Measurements from ENCODE around the gene RBFA. TPM values are rescaled to one million over a fixed set of nuclear protein-coding genes. Genes with fewer than 3 reads are reported as not detected.

The RBFA gene
- total and polyA plus RNA-seq, 2 experiments from 2014 or later = 21.4 to 29.4 TPM

GRCh38 chr18:80042785-80043184 lies 8.6 kb downstream of the RBFA start:
- H3K27ac ChIP-seq = no peak overlapping the region
- H3K4me1 ChIP-seq (ENCODE audit: insufficient read depth) = no peaks in the 10 kb centered on the region
- no peak for DNase-seq (ENCODE audit: low spot score)
- H2AFZ ChIP-seq = no peak overlapping the region
- H3K36me3 ChIP-seq (replicated peaks; ENCODE audit: insufficient read depth, low read depth) = no peaks in the 10 kb centered on the region
- H3K79me2 ChIP-seq = peaks cover 2% of the 10 kb centered on the region
- H3K4me2 ChIP-seq = no peak overlapping the region
- H3K9me3 ChIP-seq (ENCODE audit: low read depth) = no peaks in the 10 kb centered on the region
- no peak overlapping the region for H3K4me3 ChIP-seq
- no peaks in the 10 kb centered on the region for H4K20me1 ChIP-seq (ENCODE audit: insufficient read depth, poor library complexity, severe bottlenecking)
- 92% methylated on average over 4 of the region's 4 CpGs for WGBS (ENCODE audit: low lambda C conversion rate, missing lambda C conversion rate)
- TF ChIP-seq EZH2phosphoT487 (IDR thresholded peaks at IDR 0.05; ENCODE audit: low read depth, severe bottlenecking, unreplicated experiment) (no peak), EZH2 (IDR thresholded peaks at IDR 0.05; ENCODE audit: borderline replicate concordance) (no peak)
- TF ChIP-seq, protein P1, sequence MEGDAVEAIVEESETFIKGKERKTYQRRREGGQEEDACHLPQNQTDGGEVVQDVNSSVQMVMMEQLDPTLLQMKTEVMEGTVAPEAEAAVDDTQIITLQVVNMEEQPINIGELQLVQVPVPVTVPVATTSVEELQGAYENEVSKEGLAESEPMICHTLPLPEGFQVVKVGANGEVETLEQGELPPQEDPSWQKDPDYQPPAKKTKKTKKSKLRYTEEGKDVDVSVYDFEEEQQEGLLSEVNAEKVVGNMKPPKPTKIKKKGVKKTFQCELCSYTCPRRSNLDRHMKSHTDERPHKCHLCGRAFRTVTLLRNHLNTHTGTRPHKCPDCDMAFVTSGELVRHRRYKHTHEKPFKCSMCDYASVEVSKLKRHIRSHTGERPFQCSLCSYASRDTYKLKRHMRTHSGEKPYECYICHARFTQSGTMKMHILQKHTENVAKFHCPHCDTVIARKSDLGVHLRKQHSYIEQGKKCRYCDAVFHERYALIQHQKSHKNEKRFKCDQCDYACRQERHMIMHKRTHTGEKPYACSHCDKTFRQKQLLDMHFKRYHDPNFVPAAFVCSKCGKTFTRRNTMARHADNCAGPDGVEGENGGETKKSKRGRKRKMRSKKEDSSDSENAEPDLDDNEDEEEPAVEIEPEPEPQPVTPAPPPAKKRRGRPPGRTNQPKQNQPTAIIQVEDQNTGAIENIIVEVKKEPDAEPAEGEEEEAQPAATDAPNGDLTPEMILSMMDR (IDR thresholded peaks at IDR 0.05; ENCODE audit: poor library complexity) = no peak
- H3K27me3 ChIP-seq = no peaks in the 10 kb centered on the region
- no peaks in the 10 kb centered on the region for H3K9me2 ChIP-seq (replicated peaks; ENCODE audit: insufficient read depth)

- H3K4me1 ChIP-seq (ENCODE audit: insufficient read depth) = no peaks in the 10 kb centered on the region
- no peaks in the 10 kb centered on the region for H3K36me3 ChIP-seq (replicated peaks; ENCODE audit: insufficient read depth, low read depth)
- no peaks in the 10 kb centered on the region for H3K27me3 ChIP-seq
- 94% methylated on average over 11 of the region's 11 CpGs for WGBS (ENCODE audit: low lambda C conversion rate, missing lambda C conversion rate)
- TF ChIP-seq EZH2phosphoT487 (IDR thresholded peaks at IDR 0.05; ENCODE audit: low read depth, severe bottlenecking, unreplicated experiment) (no peak), EZH2 (IDR thresholded peaks at IDR 0.05; ENCODE audit: borderline replicate concordance) (no peak)
- TF ChIP-seq, protein P1 (IDR thresholded peaks at IDR 0.05; ENCODE audit: poor library complexity) = no peak
- H3K27ac ChIP-seq = no peak overlapping the region
- H3K4me3 ChIP-seq = no peak overlapping the region
- H4K20me1 ChIP-seq (ENCODE audit: insufficient read depth, poor library complexity, severe bottlenecking) = no peaks in the 10 kb centered on the region
- no peaks in the 10 kb centered on the region for H3K9me3 ChIP-seq (ENCODE audit: low read depth)
- H2AFZ ChIP-seq = no peak overlapping the region
- H3K4me2 ChIP-seq = no peak overlapping the region
- no peak for DNase-seq (ENCODE audit: low spot score)
- H3K9me2 ChIP-seq (replicated peaks; ENCODE audit: insufficient read depth) = no peaks in the 10 kb centered on the region
- no peaks in the 10 kb centered on the region for H3K79me2 ChIP-seq
Observed at GRCh38 chr18:80044072-80044471, 9.8 kb downstream of the RBFA start.

DNA sequence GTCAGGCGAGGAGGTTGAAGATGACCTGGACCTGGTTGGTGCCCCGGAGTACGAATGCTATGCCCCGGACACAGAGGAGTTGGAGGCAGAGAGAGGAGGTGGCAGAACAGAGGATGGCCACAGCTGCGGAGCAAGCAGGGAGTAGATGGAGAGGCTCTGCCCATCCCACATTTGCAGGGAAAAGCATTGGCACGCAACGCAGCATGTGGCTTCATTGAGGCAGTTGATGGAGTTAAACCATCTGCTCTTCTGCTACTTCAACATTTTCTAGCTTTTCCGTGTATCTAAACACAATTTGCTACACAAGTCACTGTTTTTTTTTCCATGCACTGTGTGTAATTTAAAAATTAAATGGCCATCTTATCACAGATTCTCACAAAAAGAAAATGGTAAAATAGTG lies 11.8 kb downstream of the RBFA start:
- WGBS (ENCODE audit: low lambda C conversion rate, missing lambda C conversion rate) = 98% methylated on average over 8 of the region's 8 CpGs
- Histone ChIP-seq H3K79me2 (no peaks in the 10 kb centered on the region), H3K27me3 (no peaks in the 10 kb centered on the region), H3K36me3 (replicated peaks; ENCODE audit: insufficient read depth, low read depth) (no peaks in the 10 kb centered on the region), H3K9me2 (replicated peaks; ENCODE audit: insufficient read depth) (no peaks in the 10 kb centered on the region), H4K20me1 (ENCODE audit: insufficient read depth, poor library complexity, severe bottlenecking) (no peaks in the 10 kb centered on the region), H3K27ac (no peak overlapping the region), H3K4me2 (no peak overlapping the region), H3K4me1 (ENCODE audit: insufficient read depth) (no peaks in the 10 kb centered on the region), H3K4me3 (no peak overlapping the region), H2AFZ (no peak overlapping the region), H3K9me3 (ENCODE audit: low read depth) (no peaks in the 10 kb centered on the region)
- DNase-seq (ENCODE audit: low spot score) = no peak
- TF ChIP-seq EZH2 (IDR thresholded peaks at IDR 0.05; ENCODE audit: borderline replicate concordance) = no peak
- TF ChIP-seq EZH2phosphoT487 (IDR thresholded peaks at IDR 0.05; ENCODE audit: low read depth, severe bottlenecking, unreplicated experiment) = no peak
- TF ChIP-seq, protein P1 (IDR thresholded peaks at IDR 0.05; ENCODE audit: poor library complexity) = no peak

- H2AFZ ChIP-seq = no peak overlapping the region
- TF ChIP-seq, protein P1 (IDR thresholded peaks at IDR 0.05; ENCODE audit: poor library complexity) = no peak
- TF ChIP-seq EZH2phosphoT487 (IDR thresholded peaks at IDR 0.05; ENCODE audit: low read depth, severe bottlenecking, unreplicated experiment) (no peak), EZH2 (IDR thresholded peaks at IDR 0.05; ENCODE audit: borderline replicate concordance) (no peak)
- no peaks in the 10 kb centered on the region for H4K20me1 ChIP-seq (ENCODE audit: insufficient read depth, poor library complexity, severe bottlenecking)
- no peak for DNase-seq (ENCODE audit: low spot score)
- H3K9me2 ChIP-seq (replicated peaks; ENCODE audit: insufficient read depth) = no peaks in the 10 kb centered on the region
- no peak overlapping the region for H3K4me2 ChIP-seq
- no peak overlapping the region for H3K27ac ChIP-seq
- no peaks in the 10 kb centered on the region for H3K27me3 ChIP-seq
- WGBS (ENCODE audit: low lambda C conversion rate, missing lambda C conversion rate) = 94% methylated on average over 16 of the region's 16 CpGs
- H3K4me1 ChIP-seq (ENCODE audit: insufficient read depth) = no peaks in the 10 kb centered on the region
- H3K36me3 ChIP-seq (replicated peaks; ENCODE audit: insufficient read depth, low read depth) = peaks cover 1% of the 10 kb centered on the region
- H3K9me3 ChIP-seq (ENCODE audit: low read depth) = no peaks in the 10 kb centered on the region
- H3K4me3 ChIP-seq = no peak overlapping the region
- H3K79me2 ChIP-seq = no peaks in the 10 kb centered on the region
Observed at GRCh38 chr18:80046431-80046830, 12.2 kb downstream of the RBFA start.
